Mesodermal cell (in vitro differentiated cells): ENCODE data around the gene PHOSPHO2.
"Not testable (repeated sequence)": the region's sequence is repeated elsewhere in the genome, so short reads cannot be mapped to it uniquely, and the experiment has no call there.

Experiments used
- H3K27ac ChIP-seq: 2 replicates; pipeline ENCODE4 v1.7.0; 2013; ENCODE audit warnings: mild to moderate bottlenecking, low read depth, low read length, moderate library complexity; ENCODE audit not compliant: severe bottlenecking
- H3K36me3 ChIP-seq: 2 replicates; pipeline ENCODE4 v1.7.1; 2013; ENCODE audit warnings: mild to moderate bottlenecking, low read length, moderate library complexity; ENCODE audit not compliant: control insufficient read depth, insufficient read depth
- H3K4me1 ChIP-seq: one replicate; pipeline ENCODE4 v1.7.1; 2013; ENCODE audit warnings: mild to moderate bottlenecking, low read length; ENCODE audit not compliant: insufficient read depth, control insufficient read depth, poor library complexity, severe bottlenecking
- H3K4me3 ChIP-seq: 2 replicates; pipeline ENCODE4 v1.7.0; 2013; ENCODE audit warnings: low read length, control low read depth, mild to moderate bottlenecking; ENCODE audit not compliant: insufficient read depth, poor library complexity, severe bottlenecking; ENCODE audit errors: extremely low read depth
- H3K9me3 ChIP-seq: 2 replicates; pipeline ENCODE4 v1.7.1; 2013; ENCODE audit warnings: mild to moderate bottlenecking, low read length, moderate library complexity; ENCODE audit not compliant: control insufficient read depth
- WGBS, 2 experiments: methylation state at CpG; one replicate each; pipeline ENCODE4 v1.1.5; 2013; ENCODE audit warnings: missing lambda C conversion rate in 2 of 2; ENCODE audit not compliant: insufficient coverage in 2 of 2; 5-methylcytosine and 5-hydroxymethylcytosine counted together

PHOSPHO2 gene

DNA sequence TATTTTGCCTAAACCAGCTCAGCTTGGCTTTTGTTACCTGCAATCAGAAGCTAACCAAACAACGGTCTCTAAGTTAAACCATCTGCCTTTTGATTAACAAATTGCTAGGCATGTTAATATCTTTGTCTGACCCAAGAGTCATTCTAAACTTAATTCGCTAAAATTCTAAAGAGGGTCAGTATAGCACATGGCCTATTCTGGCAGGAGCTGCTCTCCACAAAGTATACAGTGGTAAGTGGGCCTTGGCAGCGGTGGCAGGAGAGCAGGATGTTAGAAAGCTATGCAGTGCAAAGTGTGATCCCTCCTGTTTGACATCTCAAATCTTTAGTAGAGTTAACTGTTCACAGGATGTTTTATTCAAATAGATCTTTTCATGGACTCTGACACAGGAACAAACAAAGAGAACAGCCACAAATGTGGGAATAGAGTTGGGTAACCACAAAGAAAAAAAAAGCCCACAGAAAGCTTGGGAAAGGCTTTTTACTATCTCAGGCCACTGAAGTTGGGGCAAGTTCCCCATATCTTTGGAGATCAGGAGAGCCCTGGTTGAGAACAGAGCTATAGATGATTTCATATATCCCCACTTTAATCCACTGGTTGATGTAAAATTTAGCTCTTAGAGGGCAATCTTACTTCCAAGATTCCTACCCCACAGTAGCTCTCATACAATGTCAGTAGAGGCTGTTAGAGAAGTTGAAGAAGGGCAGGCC is 10.7 kb upstream of the PHOSPHO2 start:
- H3K27ac ChIP-seq, result no peak overlapping the region
- H3K4me3 ChIP-seq, result no peak overlapping the region
- no peaks in the 10 kb centered on the region for H3K36me3 ChIP-seq
- 87% methylated on average over 3 of the region's 3 CpGs; no CpG with 5 or more reads in 1 of the 2 experiments for WGBS, 2 experiments
- H3K4me1 ChIP-seq, result no peaks in the 10 kb centered on the region
- H3K9me3 ChIP-seq, result no peaks in the 10 kb centered on the region

DNA sequence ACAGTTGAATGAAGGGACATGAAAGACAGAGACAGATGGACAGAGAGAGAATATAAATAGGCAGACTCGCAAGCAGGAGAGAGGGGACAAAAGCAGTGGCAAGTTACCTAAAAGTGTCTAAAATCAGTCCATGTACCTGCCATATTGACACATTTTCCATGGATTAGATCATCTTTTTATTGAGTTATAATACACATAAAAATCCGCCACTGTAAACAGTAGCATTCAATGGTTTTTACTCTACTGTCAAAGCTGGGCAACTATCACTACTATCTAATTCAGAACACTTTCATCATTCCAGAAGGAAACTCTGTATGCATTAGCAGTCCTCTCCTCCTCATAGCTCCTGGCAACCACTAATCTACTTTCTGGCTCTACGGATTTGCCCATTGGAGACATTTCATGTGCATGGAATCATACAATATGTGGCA is 10.1 kb upstream of the PHOSPHO2 start:
- 20 to 60% methylated on average over 1 of the region's 3 CpGs for WGBS, 2 experiments
- Histone ChIP-seq H3K4me3 (no peak overlapping the region), H3K36me3 (no peaks in the 10 kb centered on the region), H3K27ac (no peak overlapping the region), H3K9me3 (no peaks in the 10 kb centered on the region), H3K4me1 (no peaks in the 10 kb centered on the region)

DNA sequence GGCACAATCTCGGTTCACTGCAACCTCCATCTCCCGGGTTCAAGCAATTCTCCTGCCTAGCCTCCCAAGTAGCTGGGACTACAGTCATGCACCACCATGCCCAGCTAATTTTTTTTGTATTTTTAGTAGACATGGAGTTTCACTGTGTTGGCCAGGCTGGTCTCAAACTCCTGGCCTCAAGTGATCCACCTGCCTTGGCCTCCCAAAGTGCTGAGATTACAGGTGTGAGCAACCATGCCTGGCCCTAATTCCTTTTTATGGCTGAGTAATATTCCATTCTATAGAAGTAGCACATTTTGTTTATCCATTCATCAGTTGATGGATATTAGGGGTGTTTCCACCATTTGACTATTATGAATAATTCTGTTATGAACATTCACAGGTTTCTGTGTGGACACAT is 9.6 kb upstream of the PHOSPHO2 start:
- not testable (repeated sequence) for H3K4me1 ChIP-seq, H3K4me3 ChIP-seq
- no CpG with 5 or more reads among the region's 2 CpGs for WGBS, 2 experiments

DNA sequence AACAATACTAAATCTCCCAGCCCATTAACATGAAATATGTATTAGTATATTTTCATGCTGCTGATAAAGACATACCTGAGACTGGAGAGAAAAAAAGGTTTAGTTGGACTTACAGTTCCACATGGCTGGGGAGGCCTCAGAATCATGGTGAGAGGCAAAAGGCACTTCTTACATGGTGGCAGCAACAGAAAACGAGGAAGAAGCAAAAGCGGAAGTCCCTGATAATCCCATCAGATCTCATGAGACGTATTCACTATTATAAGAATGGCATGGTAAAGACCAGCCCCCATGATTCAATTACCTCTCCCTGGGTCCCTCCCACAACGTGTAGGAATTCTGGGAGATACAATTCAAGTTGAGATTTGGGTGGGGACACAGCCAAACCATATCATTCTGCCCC is 7.4 kb upstream of the PHOSPHO2 start:
- H3K4me1 ChIP-seq, H3K27ac ChIP-seq, H3K9me3 ChIP-seq, H3K36me3 ChIP-seq, H3K4me3 ChIP-seq: not testable (repeated sequence)
- WGBS, 2 experiments, result 71% methylated on average over 4 of the region's 4 CpGs; no CpG with 5 or more reads in 1 of the 2 experiments

More for the DNA sequence above, 9.6 kb upstream of the PHOSPHO2 start:
- H3K36me3 ChIP-seq, H3K9me3 ChIP-seq, H3K27ac ChIP-seq: not testable (repeated sequence)

DNA sequence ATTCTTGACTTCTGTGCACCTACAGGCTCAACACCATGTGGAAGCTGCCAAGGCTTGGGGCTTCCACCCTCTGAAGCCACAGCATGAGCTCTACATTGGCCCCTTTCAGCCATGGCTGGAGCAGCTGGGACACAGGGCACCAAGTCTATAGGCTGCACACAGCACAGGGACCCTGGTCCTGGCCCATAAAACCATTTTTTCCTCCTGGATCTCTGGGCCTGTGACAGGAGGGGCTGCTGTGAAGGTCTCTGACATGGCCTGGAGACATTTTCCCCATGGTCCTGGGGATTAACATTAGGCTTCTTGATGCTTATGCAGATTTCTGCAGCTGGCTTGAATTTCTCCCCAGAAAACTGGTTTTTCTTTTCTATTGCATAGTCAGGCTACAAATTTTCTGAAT is 6.3 kb upstream of the PHOSPHO2 start:
- H3K9me3 ChIP-seq, H3K4me3 ChIP-seq, H3K27ac ChIP-seq, H3K4me1 ChIP-seq, H3K36me3 ChIP-seq: not testable (repeated sequence)

DNA sequence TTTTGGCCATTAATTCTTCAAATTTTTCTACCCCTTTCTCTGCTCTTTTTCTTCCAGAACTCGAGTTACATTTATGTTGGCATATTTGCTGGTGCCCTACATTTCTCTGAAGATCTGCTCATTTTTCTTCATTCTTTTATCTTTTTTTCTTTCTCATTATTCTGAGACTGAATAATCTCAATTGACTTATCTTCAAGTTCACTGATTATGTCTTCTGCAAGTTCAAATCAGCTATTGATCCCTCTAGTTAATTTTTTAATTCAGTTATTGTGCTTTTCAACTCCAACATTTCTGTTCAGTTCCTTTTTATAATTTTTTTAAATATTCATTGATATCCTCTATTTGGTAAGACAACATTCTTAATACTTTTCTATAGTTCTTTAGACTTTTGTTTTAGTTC is 3.3 kb upstream of the PHOSPHO2 start:
- H3K4me3 ChIP-seq, result no peak overlapping the region
- no peaks in the 10 kb centered on the region for H3K36me3 ChIP-seq
- H3K27ac ChIP-seq, result no peak overlapping the region
- H3K9me3 ChIP-seq, result no peaks in the 10 kb centered on the region
- 50 to 70% methylated on average over 1 of the region's 1 CpG for WGBS, 2 experiments
- H3K4me1 ChIP-seq, result no peaks in the 10 kb centered on the region

DNA sequence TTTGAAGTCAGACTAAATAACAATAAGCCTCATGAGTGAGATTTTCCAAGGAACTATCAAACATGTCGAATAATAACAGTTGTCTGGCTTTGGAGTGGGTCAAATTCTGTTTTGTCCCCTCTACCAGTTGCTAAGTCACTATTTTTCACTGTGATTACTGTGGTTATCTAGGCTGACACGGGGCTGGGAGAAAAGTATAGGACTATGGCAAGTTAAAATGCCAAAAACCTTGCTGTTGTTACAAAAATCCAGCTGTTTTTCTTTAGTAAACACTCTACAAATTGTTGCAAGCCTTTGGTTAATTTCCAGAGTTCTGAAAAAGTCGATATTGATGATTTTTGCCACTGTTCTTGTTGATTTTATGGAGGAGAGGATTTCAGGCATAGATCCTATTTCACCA is 1.6 kb upstream of the PHOSPHO2 start:
- Histone ChIP-seq H3K36me3 (no peaks in the 10 kb centered on the region), H3K4me3 (no peak overlapping the region), H3K9me3 (no peaks in the 10 kb centered on the region), H3K27ac (no peak overlapping the region), H3K4me1 (no peaks in the 10 kb centered on the region)
- WGBS, 2 experiments, result 60 to 100% methylated on average over 1 to 2 of the region's 3 CpGs

DNA sequence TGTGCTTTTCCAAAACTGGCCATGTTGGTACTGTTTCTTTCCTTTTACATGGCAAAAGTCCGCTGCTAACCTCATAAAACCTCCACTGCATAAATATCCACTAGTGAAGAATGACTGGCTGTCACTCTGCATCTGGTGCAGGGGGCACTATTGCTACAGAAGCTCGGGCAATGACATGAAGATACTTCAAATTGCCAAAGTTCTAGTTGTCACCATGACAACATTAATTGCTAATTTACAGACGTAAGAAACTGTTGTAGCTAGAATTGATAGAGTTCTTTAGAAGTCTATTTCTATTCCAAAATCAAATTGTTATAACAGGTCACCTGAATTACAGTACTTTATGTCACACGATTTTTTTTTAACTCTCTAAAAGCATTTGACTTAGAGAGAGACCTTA is 909 bp upstream of the PHOSPHO2 start:
- H3K27ac ChIP-seq, result peak overlapping the region; percentile 89
- no peak overlapping the region for H3K4me3 ChIP-seq
- H3K9me3 ChIP-seq, result no peaks in the 10 kb centered on the region
- H3K4me1 ChIP-seq, result no peaks in the 10 kb centered on the region
- WGBS, 2 experiments, result 0 to 100% methylated on average over 1 of the region's 4 CpGs
- H3K36me3 ChIP-seq, result no peaks in the 10 kb centered on the region

DNA sequence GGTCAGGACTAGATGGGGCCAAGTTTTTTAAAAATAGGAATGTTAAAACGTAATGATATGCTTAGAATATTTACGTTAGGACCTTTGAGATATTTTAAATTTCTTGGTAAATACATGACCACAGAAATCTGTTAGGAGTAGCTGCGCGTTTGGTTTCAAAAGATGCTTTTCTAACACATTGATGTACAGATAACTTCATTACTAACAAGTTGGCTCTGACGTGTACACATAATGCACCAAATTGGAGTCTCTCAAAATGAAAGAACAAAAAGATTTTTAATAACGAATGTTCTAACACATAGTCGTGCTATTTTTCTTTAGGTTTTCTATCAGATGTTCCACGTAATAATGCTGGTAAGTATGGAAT is 608 bp downstream of the PHOSPHO2 start:
- Histone ChIP-seq H3K9me3 (no peaks in the 10 kb centered on the region), H3K4me1 (no peaks in the 10 kb centered on the region), H3K27ac (peak overlapping the region; percentile 54), H3K36me3 (no peaks in the 10 kb centered on the region), H3K4me3 (peak overlapping the region; percentile 56)
- 79 to 80% methylated on average over 5 to 6 of the region's 8 CpGs for WGBS, 2 experiments

DNA sequence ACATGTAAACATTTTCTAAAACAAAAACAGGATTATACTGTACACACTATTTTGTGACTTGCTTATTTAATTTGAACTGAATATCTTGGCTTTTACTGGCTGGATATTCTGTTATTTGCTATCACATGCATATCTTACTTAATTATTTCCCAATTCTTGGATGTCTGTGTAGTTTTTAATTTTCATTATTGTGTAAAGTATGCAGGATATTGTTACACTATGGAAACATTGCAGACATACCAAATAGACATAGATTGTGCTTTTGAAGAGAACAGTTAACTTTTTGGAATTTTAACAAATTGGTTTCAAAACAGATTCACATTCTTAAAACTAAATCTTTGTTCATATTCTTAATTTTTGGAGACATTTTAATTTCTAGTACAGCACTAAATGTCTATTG is 2.1 kb downstream of the PHOSPHO2 start:
- Histone ChIP-seq H3K9me3 (no peaks in the 10 kb centered on the region), H3K4me3 (no peak overlapping the region), H3K27ac (no peak overlapping the region), H3K36me3 (no peaks in the 10 kb centered on the region), H3K4me1 (no peaks in the 10 kb centered on the region)

DNA sequence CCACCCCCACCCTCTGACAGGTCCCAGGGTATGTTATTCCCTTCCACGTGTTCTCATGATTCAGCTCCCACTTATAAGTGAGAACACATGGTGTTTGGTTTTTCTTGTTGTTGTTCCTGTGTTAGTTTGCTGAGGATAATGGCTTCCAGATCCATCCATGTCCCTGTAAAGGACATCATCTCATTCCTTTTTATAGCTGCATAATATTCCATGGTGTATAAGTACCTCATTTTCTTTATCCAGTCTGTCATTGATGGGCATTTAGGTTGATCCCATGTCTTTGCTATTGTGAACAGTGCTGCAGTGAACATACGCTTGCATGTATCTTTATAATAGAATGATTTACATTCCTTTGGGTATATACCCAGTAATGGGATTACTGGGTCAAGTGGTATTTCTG is 4.9 kb downstream of the PHOSPHO2 start:
- no CpG with 5 or more reads among the region's 2 CpGs for WGBS, 2 experiments

More for the DNA sequence above, 4.9 kb downstream of the PHOSPHO2 start:
- H3K4me1 ChIP-seq, H3K4me3 ChIP-seq, H3K27ac ChIP-seq, H3K36me3 ChIP-seq, H3K9me3 ChIP-seq: not testable (repeated sequence)
